GM20000 (cell line): ENCODE results near the gene IFT122.

ENCODE experiments used
- DNase-seq: peaks from one replicate; pipeline ENCODE4 v3.0.0; 2012; ENCODE audit warnings: low spot score
- TF ChIP-seq, protein P1 (sequence below): IDR thresholded peaks from 2 replicates; pipeline ENCODE4 v1.5.1; 2012; ENCODE audit warnings: mild to moderate bottlenecking, control low read depth; ENCODE audit errors: extremely low read depth, missing control alignments

Gene IFT122

GRCh38 chr3:129553171-129553570, 113.1 kb downstream of the IFT122 start:
- TF ChIP-seq, protein P1, sequence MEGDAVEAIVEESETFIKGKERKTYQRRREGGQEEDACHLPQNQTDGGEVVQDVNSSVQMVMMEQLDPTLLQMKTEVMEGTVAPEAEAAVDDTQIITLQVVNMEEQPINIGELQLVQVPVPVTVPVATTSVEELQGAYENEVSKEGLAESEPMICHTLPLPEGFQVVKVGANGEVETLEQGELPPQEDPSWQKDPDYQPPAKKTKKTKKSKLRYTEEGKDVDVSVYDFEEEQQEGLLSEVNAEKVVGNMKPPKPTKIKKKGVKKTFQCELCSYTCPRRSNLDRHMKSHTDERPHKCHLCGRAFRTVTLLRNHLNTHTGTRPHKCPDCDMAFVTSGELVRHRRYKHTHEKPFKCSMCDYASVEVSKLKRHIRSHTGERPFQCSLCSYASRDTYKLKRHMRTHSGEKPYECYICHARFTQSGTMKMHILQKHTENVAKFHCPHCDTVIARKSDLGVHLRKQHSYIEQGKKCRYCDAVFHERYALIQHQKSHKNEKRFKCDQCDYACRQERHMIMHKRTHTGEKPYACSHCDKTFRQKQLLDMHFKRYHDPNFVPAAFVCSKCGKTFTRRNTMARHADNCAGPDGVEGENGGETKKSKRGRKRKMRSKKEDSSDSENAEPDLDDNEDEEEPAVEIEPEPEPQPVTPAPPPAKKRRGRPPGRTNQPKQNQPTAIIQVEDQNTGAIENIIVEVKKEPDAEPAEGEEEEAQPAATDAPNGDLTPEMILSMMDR: no peak
- DNase-seq: no peak

DNA sequence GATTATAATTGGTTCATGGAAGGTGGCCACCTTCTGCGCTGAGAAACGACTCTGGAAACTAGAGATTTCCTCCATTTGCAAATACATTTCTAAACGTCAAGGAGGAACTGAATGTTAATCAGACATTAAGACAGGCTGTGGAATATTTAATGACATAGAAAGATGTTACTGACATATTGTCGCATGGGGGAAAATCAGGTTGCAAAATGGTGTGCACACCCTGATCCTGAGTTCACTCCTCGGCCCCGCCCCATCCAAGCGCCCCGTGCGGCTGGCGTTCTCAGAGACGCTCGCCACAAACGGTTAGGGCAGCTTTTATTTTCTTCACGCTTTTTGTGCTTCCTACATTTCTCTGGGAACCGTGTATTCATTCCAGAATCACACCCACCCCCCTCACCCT, 113.7 kb downstream of the IFT122 start:
- TF ChIP-seq, protein P1: no peak
- DNase-seq: no peak

DNA sequence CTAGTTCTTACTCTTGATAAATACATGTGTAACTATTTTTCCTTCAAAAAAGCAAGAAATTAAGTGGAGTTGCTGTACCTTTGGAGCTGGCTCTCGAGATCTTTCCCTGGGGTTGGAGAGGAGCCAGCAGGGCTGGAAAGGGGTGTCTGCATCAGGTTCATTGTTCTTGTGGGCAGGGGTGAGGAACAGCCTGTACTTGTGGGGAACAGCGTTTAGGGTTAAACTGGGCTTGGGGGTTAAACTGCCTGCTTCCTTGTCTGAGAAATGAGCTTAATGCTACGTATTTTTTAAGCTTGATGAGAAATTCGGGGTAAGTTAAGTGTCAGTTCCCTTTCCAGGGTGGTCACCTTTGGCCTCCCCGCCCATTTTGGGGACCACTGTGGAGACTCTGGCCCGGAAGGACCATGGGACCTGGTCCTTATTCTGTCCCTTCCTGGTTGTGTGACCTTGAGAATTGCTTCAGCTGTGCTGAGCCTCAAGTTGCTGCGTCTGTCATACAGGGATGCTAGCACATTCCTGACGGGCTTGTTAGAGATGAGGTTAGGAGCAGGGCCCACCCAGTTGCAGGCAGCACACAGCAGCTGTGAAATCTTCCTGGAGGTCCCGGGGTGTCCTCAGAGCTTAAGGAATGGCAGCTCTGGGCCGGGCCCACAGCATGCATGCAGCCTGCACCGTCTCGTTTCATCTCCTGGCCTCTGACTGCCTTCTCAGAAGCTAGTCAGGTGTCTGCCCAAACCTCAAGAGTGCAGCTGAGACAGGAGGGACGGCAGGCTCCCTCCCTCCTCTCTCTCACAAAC, 114.5 kb downstream of the IFT122 start:
- DNase-seq: no peak
- TF ChIP-seq, protein P1: no peak

- TF ChIP-seq, protein P1: no peak
- no peak for DNase-seq
These were observed 115.1 kb downstream of the IFT122 start for GRCh38 chr3:129555153-129555550.

- DNase-seq: no peak
- TF ChIP-seq, protein P1: no peak
These were observed 115.8 kb downstream of the IFT122 start for GRCh38 chr3:129555616-129556357.

DNA sequence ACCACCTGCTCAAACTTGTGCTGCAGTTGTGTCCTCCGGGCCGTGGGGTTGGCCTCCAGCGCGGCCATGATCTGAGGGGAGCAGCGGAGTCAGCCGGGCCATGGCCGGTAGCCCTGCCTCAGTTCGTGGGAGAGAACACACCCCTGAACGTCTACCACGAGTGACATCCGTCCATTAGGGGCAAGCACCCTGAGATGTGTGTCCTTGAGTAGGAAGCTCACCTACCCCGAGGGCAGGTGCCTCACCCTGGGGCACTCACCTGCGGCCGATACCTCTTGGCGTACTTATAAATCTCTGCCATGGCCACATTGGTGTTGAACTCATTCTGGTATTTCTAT, 116.3 kb downstream of the IFT122 start:
- DNase-seq: no peak
- TF ChIP-seq, protein P1: no peak

GRCh38 chr3:129556890-129557547, 117.0 kb downstream of the IFT122 start:
- no peak for DNase-seq
- TF ChIP-seq, protein P1: no peak
